ENCODE data around the gene PAK5. TPM values are rescaled to one million over a fixed set of nuclear protein-coding genes. Genes with fewer than 3 reads are reported as not detected.

Gene PAK5
- total RNA-seq, 1 experiment from 2014 or later = not detected

GRCh38 chr20:9543214-9543613, 295.7 kb downstream of the PAK5 start:
- Histone ChIP-seq H3K27me3 (ENCODE audit: control insufficient read depth, insufficient read depth, low read length) (no peaks in the 10 kb centered on the region), H3K27ac (ENCODE audit: low read length) (no peak overlapping the region), H3K4me1 (ENCODE audit: control insufficient read depth, insufficient read depth, low read length) (no peaks in the 10 kb centered on the region), H3K9me3 (ENCODE audit: control insufficient read depth, insufficient read depth, low read depth, low read length) (no peaks in the 10 kb centered on the region), H3K4me3 (ENCODE audit: low read depth in 2 of 2, low read length in 2 of 2) (no peak overlapping the region), H3K36me3 (ENCODE audit: control insufficient read depth, insufficient read depth, low read length) (no peaks in the 10 kb centered on the region)
- ATAC-seq = no peak
- no peak for DNase-seq (ENCODE audit: low read depth, low spot score)
- ChIA-PET CTCF (no interaction called here), POLR2A (no interaction called here)
- intact Hi-C loops (cut with micrococcal nuclease; ENCODE audit: unreplicated experiment) (no loop called here), in situ Hi-C loops (cut with HindIII; ENCODE audit: low pct_unique_long_range_greater_than_20kb, low sequenced_read_pairs) (no loop called here)
- TF ChIP-seq TCF7L2 (IDR thresholded peaks at IDR 0.05; ENCODE audit: low read depth, low read length) = no peak
- no peak for TF ChIP-seq REST (IDR thresholded peaks at IDR 0.05; ENCODE audit: insufficient read depth in 1 of 2, low read depth in 2 of 2, low read length in 1 of 2)
- TF ChIP-seq SIN3A (IDR thresholded peaks at IDR 0.05; ENCODE audit: borderline replicate concordance, insufficient read depth, low read depth, low read length) = no peak
- no peak for TF ChIP-seq POLR2AphosphoS5 (IDR thresholded peaks at IDR 0.05; ENCODE audit: low read depth, low read length)
- TF ChIP-seq, protein P1, sequence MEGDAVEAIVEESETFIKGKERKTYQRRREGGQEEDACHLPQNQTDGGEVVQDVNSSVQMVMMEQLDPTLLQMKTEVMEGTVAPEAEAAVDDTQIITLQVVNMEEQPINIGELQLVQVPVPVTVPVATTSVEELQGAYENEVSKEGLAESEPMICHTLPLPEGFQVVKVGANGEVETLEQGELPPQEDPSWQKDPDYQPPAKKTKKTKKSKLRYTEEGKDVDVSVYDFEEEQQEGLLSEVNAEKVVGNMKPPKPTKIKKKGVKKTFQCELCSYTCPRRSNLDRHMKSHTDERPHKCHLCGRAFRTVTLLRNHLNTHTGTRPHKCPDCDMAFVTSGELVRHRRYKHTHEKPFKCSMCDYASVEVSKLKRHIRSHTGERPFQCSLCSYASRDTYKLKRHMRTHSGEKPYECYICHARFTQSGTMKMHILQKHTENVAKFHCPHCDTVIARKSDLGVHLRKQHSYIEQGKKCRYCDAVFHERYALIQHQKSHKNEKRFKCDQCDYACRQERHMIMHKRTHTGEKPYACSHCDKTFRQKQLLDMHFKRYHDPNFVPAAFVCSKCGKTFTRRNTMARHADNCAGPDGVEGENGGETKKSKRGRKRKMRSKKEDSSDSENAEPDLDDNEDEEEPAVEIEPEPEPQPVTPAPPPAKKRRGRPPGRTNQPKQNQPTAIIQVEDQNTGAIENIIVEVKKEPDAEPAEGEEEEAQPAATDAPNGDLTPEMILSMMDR (IDR thresholded peaks at IDR 0.05) = no peak
- BruUV-seq (replicated peaks) = no TSS peak

DNA sequence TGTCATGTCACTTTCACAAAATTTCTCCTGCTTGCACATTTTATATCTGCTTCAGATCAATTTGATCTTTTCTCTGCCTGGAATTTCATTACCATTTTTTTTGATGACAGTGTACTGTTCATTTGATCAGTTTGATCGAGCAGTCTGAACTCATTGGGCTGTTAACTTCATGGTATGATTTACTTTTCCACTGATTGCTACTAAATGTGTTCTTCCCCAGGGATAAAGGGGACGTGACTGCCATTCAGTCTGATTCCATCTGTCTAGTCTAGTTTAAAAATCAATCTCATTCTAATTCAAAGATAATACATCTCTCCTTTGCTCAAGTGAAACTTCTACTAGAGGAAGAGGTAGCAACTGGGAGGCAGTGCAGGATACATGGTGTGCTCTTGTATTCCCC, 303.4 kb downstream of the PAK5 start:
- H3K4me1 ChIP-seq (ENCODE audit: control insufficient read depth, insufficient read depth, low read length) = no peaks in the 10 kb centered on the region
- in situ Hi-C loops (cut with HindIII; ENCODE audit: low pct_unique_long_range_greater_than_20kb, low sequenced_read_pairs) (no loop called here), intact Hi-C loops (cut with micrococcal nuclease; ENCODE audit: unreplicated experiment) (no loop called here)
- H3K27me3 ChIP-seq (ENCODE audit: control insufficient read depth, insufficient read depth, low read length) = no peaks in the 10 kb centered on the region
- POLR2A ChIA-PET = no interaction called here
- H3K36me3 ChIP-seq (ENCODE audit: control insufficient read depth, insufficient read depth, low read length) = no peaks in the 10 kb centered on the region
- CTCF ChIA-PET = no interaction called here
- H3K27ac ChIP-seq (ENCODE audit: low read length) = no peak overlapping the region
- H3K9me3 ChIP-seq (ENCODE audit: control insufficient read depth, insufficient read depth, low read depth, low read length) = no peaks in the 10 kb centered on the region
- no peak overlapping the region for H3K4me3 ChIP-seq (ENCODE audit: low read depth in 2 of 2, low read length in 2 of 2)
- TF ChIP-seq TCF7L2 (IDR thresholded peaks at IDR 0.05; ENCODE audit: low read depth, low read length) (no peak), POLR2AphosphoS5 (IDR thresholded peaks at IDR 0.05; ENCODE audit: low read depth, low read length) (no peak), SIN3A (IDR thresholded peaks at IDR 0.05; ENCODE audit: borderline replicate concordance, insufficient read depth, low read depth, low read length) (no peak)
- ATAC-seq (no peak), DNase-seq (ENCODE audit: low read depth, low spot score) (no peak)
- BruUV-seq (replicated peaks) = no TSS peak

GRCh38 chr20:9534025-9534424, 304.9 kb downstream of the PAK5 start:
- in situ Hi-C loops (cut with HindIII; ENCODE audit: low pct_unique_long_range_greater_than_20kb, low sequenced_read_pairs) = no loop called here

More at GRCh38 chr20:9534025-9534424, 304.9 kb downstream of the PAK5 start:
- DNase-seq (ENCODE audit: low read depth, low spot score) (no peak), ATAC-seq (no peak)
- no TSS peak for BruUV-seq (replicated peaks)
- no peak overlapping the region for H3K27ac ChIP-seq (ENCODE audit: low read length)
- ChIA-PET CTCF (no interaction called here), POLR2A (no interaction called here)
- TF ChIP-seq SIN3A (IDR thresholded peaks at IDR 0.05; ENCODE audit: borderline replicate concordance, insufficient read depth, low read depth, low read length) (no peak), REST (IDR thresholded peaks at IDR 0.05; ENCODE audit: insufficient read depth in 1 of 2, low read depth in 2 of 2, low read length in 1 of 2) (no peak), POLR2AphosphoS5 (IDR thresholded peaks at IDR 0.05; ENCODE audit: low read depth, low read length) (no peak), TCF7L2 (IDR thresholded peaks at IDR 0.05; ENCODE audit: low read depth, low read length) (no peak)
- TF ChIP-seq, protein P1 (IDR thresholded peaks at IDR 0.05) = no peak
- H3K9me3 ChIP-seq (ENCODE audit: control insufficient read depth, insufficient read depth, low read depth, low read length) = no peaks in the 10 kb centered on the region
- no peak overlapping the region for H3K4me3 ChIP-seq (ENCODE audit: low read depth in 2 of 2, low read length in 2 of 2)
- intact Hi-C loops (cut with micrococcal nuclease; ENCODE audit: unreplicated experiment) = no loop called here
- H3K36me3 ChIP-seq (ENCODE audit: control insufficient read depth, insufficient read depth, low read length) = no peaks in the 10 kb centered on the region
- H3K27me3 ChIP-seq (ENCODE audit: control insufficient read depth, insufficient read depth, low read length) = no peaks in the 10 kb centered on the region
- H3K4me1 ChIP-seq (ENCODE audit: control insufficient read depth, insufficient read depth, low read length) = no peaks in the 10 kb centered on the region

All from Panc1 (cell line).